Naive thymus-derived CD4-positive, alpha-beta T cell (primary cell): ENCODE measurements around the gene OR6V1. TPM values are rescaled to one million over a fixed set of nuclear protein-coding genes. Genes with fewer than 3 reads are reported as not detected.

Source experiments
- ATAC-seq: fragments of 150-1000 bp; cut with Tn5 transposase; 2 replicates; pipeline ENCODE4 v1.10.0; 2021; ENCODE audit warnings: mild to moderate bottlenecking, moderate library complexity
- CTCF ChIA-PET: fragments of 350-600 bp; sonication (Branson Sonifier 250); formaldehyde crosslinking; loops from one replicate; lab custom pipeline; 2021; ENCODE audit warnings: antibody characterized with exemption; lab: Charles Lee
- POLR2A ChIA-PET: fragments of 350-600 bp; sonication (Branson Sonifier 250); formaldehyde crosslinking; loops from one replicate; lab custom pipeline; 2021; ENCODE audit warnings: antibody characterized with exemption, inconsistent platforms; lab: Charles Lee
- DNase-seq, 9 donors: peaks; one replicate each; pipeline versions ENCODE4 v3.0.0 to v3.0.0-alpha.2; 2020 to 2022; ENCODE audit warnings: mixed read lengths in 1 of 9
- H3K27ac ChIP-seq: one replicate; pipeline ENCODE4 v1.7.0; 2013; ENCODE audit warnings: mild to moderate bottlenecking, low read depth, low read length, moderate library complexity
- H3K27me3 ChIP-seq, 2 donors: one replicate each; pipeline ENCODE4 v1.7.0; 2013; ENCODE audit warnings: low read length in 2 of 2, mild to moderate bottlenecking in 2 of 2, moderate library complexity in 2 of 2; ENCODE audit not compliant: control insufficient read depth in 2 of 2, insufficient read depth in 2 of 2
- H3K36me3 ChIP-seq, 3 experiments: 1 replicate in 2 of 3; 2 replicates in 1 of 3; pipeline ENCODE4 v1.7.0; 2013; ENCODE audit warnings: low read length in 3 of 3, mild to moderate bottlenecking in 3 of 3, moderate library complexity in 1 of 3; ENCODE audit not compliant: insufficient read depth in 3 of 3, control insufficient read depth in 2 of 3
- H3K4me1 ChIP-seq, 2 donors: one replicate each; pipeline ENCODE4 v1.7.0; 2013; ENCODE audit warnings: low read length in 2 of 2, mild to moderate bottlenecking in 2 of 2, moderate library complexity in 1 of 2; ENCODE audit not compliant: control insufficient read depth in 2 of 2, insufficient read depth in 2 of 2
- H3K4me3 ChIP-seq: 2 replicates; pipeline ENCODE4 v1.7.0; 2013; ENCODE audit warnings: mild to moderate bottlenecking, low read length
- H3K9me3 ChIP-seq, 3 experiments: 1 replicate in 2 of 3; 2 replicates in 1 of 3; pipeline ENCODE4 v1.7.0; 2013; ENCODE audit warnings: low read length in 3 of 3; ENCODE audit not compliant: control insufficient read depth in 2 of 3
- H3K27ac Mint-ChIP-seq, 9 donors: one replicate each; pipeline ENCODE4 v1.8.0; 2020 to 2022; ENCODE audit warnings: mixed read lengths in 9 of 9, mild to moderate bottlenecking in 8 of 9, moderate library complexity in 5 of 9, inconsistent platforms in 2 of 9
- H3K27me3 Mint-ChIP-seq, 5 donors: one replicate each; pipeline ENCODE4 v1.8.0; 2021 to 2022; ENCODE audit warnings: mixed read lengths in 5 of 5, mild to moderate bottlenecking in 1 of 5
- H3K36me3 Mint-ChIP-seq, 5 donors: one replicate each; pipeline ENCODE4 v1.8.0; 2020 to 2022; ENCODE audit warnings: mixed read lengths in 5 of 5, mild to moderate bottlenecking in 3 of 5, inconsistent platforms in 1 of 5
- H3K4me1 Mint-ChIP-seq, 7 donors: one replicate each; pipeline ENCODE4 v1.8.0; 2020 to 2022; ENCODE audit warnings: mixed read lengths in 7 of 7, mild to moderate bottlenecking in 3 of 7, inconsistent platforms in 1 of 7
- H3K4me3 Mint-ChIP-seq, 10 donors: one replicate each; pipeline ENCODE4 v1.8.0; 2020 to 2022; ENCODE audit warnings: mild to moderate bottlenecking in 10 of 10, mixed read lengths in 10 of 10, moderate library complexity in 6 of 10, inconsistent platforms in 2 of 10
- H3K9me3 Mint-ChIP-seq, 11 donors: one replicate each; pipeline ENCODE4 v1.8.0; 2020 to 2022; ENCODE audit warnings: mixed read lengths in 11 of 11, mild to moderate bottlenecking in 4 of 11, inconsistent platforms in 1 of 11, moderate library complexity in 1 of 11
- intact Hi-C, 2 donors: fragments of 100-400 bp; cut with micrococcal nuclease; formaldehyde crosslinking; loops; one replicate each; pipeline ENCODE4 v1.15.1; 2023
- polyA plus RNA-seq, 2 donors: library from polyadenylated mRNA; unstranded; fragments of 300-500 nt; fragmentation: Illumina TruSeq; gene quantifications; one replicate each; pipeline ENCODE4 v1.2.3, GENCODE V29; 2021
- total RNA-seq, 6 experiments: library from RNA in 5 of 6; stranded (reverse) in 5 of 6; gene quantifications; 1 replicate in 5 of 6; 2 replicates in 1 of 6; pipeline ENCODE4 v1.2.3 and lab custom pipeline; 2021 to 2026

OR6V1 gene
- total and polyA plus RNA-seq, 7 experiments from 2014 or later, result not detected

DNA sequence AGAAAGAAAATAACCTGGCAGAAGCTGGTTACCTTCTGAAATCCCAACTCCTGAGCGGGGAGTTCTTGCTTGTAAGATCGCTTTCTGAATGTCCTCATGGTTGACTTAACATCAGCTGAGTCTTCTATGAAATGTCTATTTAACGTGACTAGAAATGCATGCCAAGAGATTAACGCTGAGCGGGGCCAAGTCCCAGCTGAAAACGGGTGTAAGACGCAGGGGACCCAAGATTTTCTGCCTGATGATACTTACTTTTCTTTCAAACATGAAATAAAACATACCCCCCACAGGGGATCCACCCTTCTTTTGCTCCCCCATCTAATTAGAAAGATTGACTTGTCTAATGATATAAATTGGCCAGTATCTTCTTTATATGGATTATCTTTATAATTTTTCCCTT, 40.1 kb upstream of the OR6V1 start:
- no peaks in the 10 kb centered on the region for H3K4me1 ChIP-seq
- ChIA-PET CTCF (interaction anchor here (1.2 to 2.3 kb wide), 3 partner anchors 9 to 203 kb away, joined by 4 to 11 read pairs (median 8); no protein-coding TSS in a partner anchor), POLR2A (no interaction called here)
- no peaks in the 10 kb centered on the region for H3K9me3 ChIP-seq
- DNase-seq (no peak), ATAC-seq (no peak)
- Mint-ChIP-seq H3K36me3 (no peaks in the 10 kb centered on the region), H3K27me3 (peaks cover 4 to 34% (median 16%) of the 10 kb centered on the region in 5 donors), H3K9me3 (no peaks in the 10 kb centered on the region), H3K27ac (no peak overlapping the region), H3K4me3 (no peak overlapping the region), H3K4me1 (peaks cover 0 to 5% (median 1%) of the 10 kb centered on the region in 7 donors)
- H3K27me3 ChIP-seq, result no peaks in the 10 kb centered on the region
- no peak overlapping the region for H3K4me3 ChIP-seq
- intact Hi-C loops, result no loop called here
- no peaks in the 10 kb centered on the region for H3K36me3 ChIP-seq
- H3K27ac ChIP-seq, result no peak overlapping the region

DNA sequence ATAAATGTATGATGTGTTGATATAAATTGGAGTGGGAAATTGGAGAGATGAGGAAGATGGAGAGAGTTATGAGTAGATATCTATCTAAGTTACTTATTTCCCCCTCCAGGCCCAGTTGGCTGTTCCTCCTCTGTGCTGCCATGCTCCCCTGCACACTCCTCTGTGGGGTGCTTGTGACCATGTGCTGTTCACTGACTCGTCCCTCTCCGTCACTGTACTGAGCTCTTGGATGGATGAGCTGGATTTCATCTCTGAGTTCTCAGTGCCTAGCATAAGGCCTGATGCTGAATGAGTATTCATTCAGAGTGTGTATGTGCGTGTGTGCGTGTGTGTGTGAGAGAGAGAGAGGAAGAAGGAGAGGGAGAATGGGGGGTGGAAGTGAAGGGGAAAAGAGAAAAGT, 39.7 kb upstream of the OR6V1 start:
- Histone ChIP-seq H3K9me3 (no peaks in the 10 kb centered on the region), H3K4me1 (no peaks in the 10 kb centered on the region), H3K27me3 (no peaks in the 10 kb centered on the region), H3K4me3 (no peak overlapping the region), H3K36me3 (no peaks in the 10 kb centered on the region), H3K27ac (no peak overlapping the region)
- intact Hi-C loops, result no loop called here
- Mint-ChIP-seq H3K27ac (peak overlapping the region in 1 of 9 donors; percentile 57), H3K4me3 (no peak overlapping the region), H3K9me3 (no peaks in the 10 kb centered on the region), H3K36me3 (no peaks in the 10 kb centered on the region), H3K27me3 (peaks cover 4 to 34% (median 16%) of the 10 kb centered on the region in 5 donors), H3K4me1 (peaks cover 0 to 5% (median 1%) of the 10 kb centered on the region in 7 donors)
- ATAC-seq (no peak), DNase-seq (no peak)
- ChIA-PET POLR2A (no interaction called here), CTCF (interaction anchor here (0.8 to 2.3 kb wide), 3 partner anchors 10 to 205 kb away, joined by 3 to 11 read pairs (median 8); no protein-coding TSS in a partner anchor)

DNA sequence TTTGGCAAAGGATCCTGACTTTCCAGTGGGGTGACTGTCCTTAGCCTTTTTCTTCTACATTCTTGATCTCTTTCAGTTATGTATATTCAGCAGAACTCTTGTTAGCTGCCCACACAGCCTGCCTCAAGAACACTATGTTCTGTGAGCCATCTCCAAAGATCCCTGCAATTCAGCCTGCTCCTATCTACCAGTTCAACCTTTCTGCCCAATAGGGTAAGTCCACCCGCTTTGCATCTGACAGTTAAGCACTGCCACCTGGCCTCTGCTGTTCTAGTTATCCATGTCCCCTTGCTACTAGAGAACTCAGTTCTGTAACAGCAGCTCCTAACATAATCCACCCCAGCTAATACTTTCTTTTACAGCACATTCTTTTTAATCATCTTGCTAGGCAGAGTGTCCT, 38.7 kb upstream of the OR6V1 start:
- POLR2A ChIA-PET, result interaction anchor here (0.9 kb wide), 1 partner anchor 70 kb away, joined by 3 read pairs; no protein-coding TSS in a partner anchor
- H3K4me1 Mint-ChIP-seq, result no peaks in the 10 kb centered on the region
- peaks cover 4 to 31% (median 16%) of the 10 kb centered on the region in 5 donors for H3K27me3 Mint-ChIP-seq
- H3K27ac Mint-ChIP-seq, result no peak overlapping the region
- H3K9me3 Mint-ChIP-seq, result no peaks in the 10 kb centered on the region
- Histone ChIP-seq H3K9me3 (no peaks in the 10 kb centered on the region), H3K4me1 (no peaks in the 10 kb centered on the region), H3K36me3 (no peaks in the 10 kb centered on the region), H3K27ac (no peak overlapping the region), H3K27me3 (no peaks in the 10 kb centered on the region), H3K4me3 (no peak overlapping the region)
- CTCF ChIA-PET, result interaction anchor here (1.1 to 1.5 kb wide), 2 partner anchors 201 to 409 kb away, joined by 3 to 5 read pairs; no protein-coding TSS in a partner anchor
- H3K4me3 Mint-ChIP-seq, result no peak overlapping the region
- intact Hi-C loops, result no loop called here
- DNase-seq (no peak), ATAC-seq (no peak)
- no peaks in the 10 kb centered on the region for H3K36me3 Mint-ChIP-seq

DNA sequence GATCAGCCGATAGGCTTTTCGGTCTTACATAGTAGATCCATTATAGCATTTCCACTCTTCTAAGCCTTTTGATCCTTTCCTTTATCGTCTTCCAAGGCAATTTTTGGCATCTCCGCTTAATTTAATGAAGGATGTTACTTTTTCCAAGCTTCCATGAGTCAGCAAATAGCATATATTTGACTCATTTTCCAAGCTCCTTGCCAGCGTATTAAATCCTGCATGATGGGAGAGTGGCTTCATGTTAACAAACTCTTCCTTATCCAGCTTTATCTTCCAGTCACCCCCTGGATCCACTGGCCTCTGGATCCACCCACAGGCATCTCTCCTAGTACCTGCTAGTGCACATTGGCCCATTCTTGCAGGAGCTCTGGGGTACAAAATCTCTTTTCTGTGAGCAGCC, 38.2 kb upstream of the OR6V1 start:
- DNase-seq, result no peak
- POLR2A ChIA-PET, result interaction anchor here (0.7 to 0.9 kb wide), 2 partner anchors 70 to 188 kb away, joined by 3 read pairs; no protein-coding TSS in a partner anchor
- CTCF ChIA-PET, result interaction anchor here (1.1 to 1.5 kb wide), 2 partner anchors 201 to 409 kb away, joined by 3 to 5 read pairs; no protein-coding TSS in a partner anchor

DNA sequence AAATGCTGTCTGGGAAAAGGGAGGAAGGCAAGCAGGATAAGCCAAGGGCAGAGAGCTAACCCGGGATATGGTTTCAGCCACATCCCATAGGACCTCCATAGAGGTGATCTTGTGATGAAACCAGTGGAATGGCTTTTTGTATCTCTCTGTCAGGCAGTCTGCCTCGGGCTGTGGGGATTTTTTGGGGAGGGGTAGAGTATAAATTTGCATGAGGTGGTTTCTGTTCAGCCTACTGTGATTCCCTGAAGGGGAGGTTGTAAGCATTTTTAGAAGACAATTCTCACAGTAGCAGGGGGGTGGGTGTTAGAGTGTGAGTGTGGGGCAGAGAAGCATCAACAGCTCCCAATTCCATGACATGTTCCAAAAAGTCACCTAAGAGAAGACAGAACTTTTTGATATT, 37.1 kb upstream of the OR6V1 start:
- Mint-ChIP-seq H3K4me3 (no peak overlapping the region), H3K27me3 (peaks cover 4 to 35% (median 19%) of the 10 kb centered on the region in 5 donors), H3K4me1 (no peaks in the 10 kb centered on the region), H3K9me3 (peaks cover 0 to 8% (median 0%) of the 10 kb centered on the region in 11 donors), H3K27ac (no peak overlapping the region), H3K36me3 (peaks cover 0 to 3% (median 0%) of the 10 kb centered on the region in 5 donors)
- no peak for DNase-seq
- H3K36me3 ChIP-seq, result no peaks in the 10 kb centered on the region
- H3K4me1 ChIP-seq, result no peaks in the 10 kb centered on the region
- intact Hi-C loops, result no loop called here
- ChIA-PET CTCF (no interaction called here), POLR2A (no interaction called here)
- H3K9me3 ChIP-seq, result no peaks in the 10 kb centered on the region
- H3K27me3 ChIP-seq, result no peaks in the 10 kb centered on the region
- H3K4me3 ChIP-seq, result no peak overlapping the region
- ATAC-seq, result peak; percentile 32
- H3K27ac ChIP-seq, result no peak overlapping the region

More for the DNA sequence above, 38.2 kb upstream of the OR6V1 start:
- Mint-ChIP-seq H3K27ac (no peak overlapping the region), H3K9me3 (peaks cover 0 to 3% (median 0%) of the 10 kb centered on the region in 11 donors), H3K36me3 (no peaks in the 10 kb centered on the region), H3K4me3 (no peak overlapping the region), H3K27me3 (peaks cover 4 to 33% (median 17%) of the 10 kb centered on the region in 5 donors), H3K4me1 (no peaks in the 10 kb centered on the region)
- H3K4me1 ChIP-seq, result no peaks in the 10 kb centered on the region
- no peak overlapping the region for H3K4me3 ChIP-seq
- ATAC-seq, result no peak
- H3K27ac ChIP-seq, result no peak overlapping the region
- no peaks in the 10 kb centered on the region for H3K9me3 ChIP-seq
- intact Hi-C loops, result no loop called here
- H3K27me3 ChIP-seq, result no peaks in the 10 kb centered on the region
- H3K36me3 ChIP-seq, result no peaks in the 10 kb centered on the region

DNA sequence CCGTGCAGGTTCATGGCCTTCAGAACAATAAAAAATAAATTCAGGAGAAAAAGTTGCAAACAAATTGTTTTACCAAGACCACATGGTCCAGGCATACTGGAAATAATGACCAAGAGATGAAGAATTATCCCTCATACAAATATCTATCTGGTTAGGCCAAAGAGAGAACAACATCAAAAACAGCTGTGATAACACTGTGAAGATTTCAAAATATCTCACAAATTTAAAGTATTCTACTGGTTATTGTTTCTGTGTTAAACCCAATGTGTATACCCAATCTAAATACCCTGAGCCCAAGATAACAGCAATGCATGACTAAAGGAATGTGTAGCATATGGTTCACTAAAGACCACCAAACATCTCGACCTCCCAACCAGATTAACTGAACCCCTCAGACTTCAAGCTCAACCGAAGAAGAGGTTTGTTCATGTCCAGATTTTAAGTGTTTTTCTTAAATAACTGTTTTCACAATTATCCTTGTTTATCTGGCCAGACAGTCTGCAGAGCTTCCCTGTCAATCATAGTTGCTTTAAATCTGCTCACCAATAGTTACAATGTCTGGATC, 36.1 kb upstream of the OR6V1 start:
- Mint-ChIP-seq H3K27ac (no peak overlapping the region), H3K9me3 (peaks cover 0 to 8% (median 0%) of the 10 kb centered on the region in 11 donors), H3K36me3 (peaks cover 0 to 3% (median 0%) of the 10 kb centered on the region in 5 donors), H3K4me1 (no peaks in the 10 kb centered on the region), H3K27me3 (peaks cover 4 to 34% (median 19%) of the 10 kb centered on the region in 5 donors), H3K4me3 (no peak overlapping the region)
- intact Hi-C loops, result no loop called here
- ChIA-PET CTCF (interaction anchor here (1.3 to 1.7 kb wide), 2 partner anchors 10 to 199 kb away, joined by 6 to 8 read pairs; no protein-coding TSS in a partner anchor), POLR2A (no interaction called here)
- DNase-seq (no peak), ATAC-seq (no peak)
- Histone ChIP-seq H3K27me3 (no peaks in the 10 kb centered on the region), H3K4me3 (no peak overlapping the region), H3K9me3 (no peaks in the 10 kb centered on the region), H3K36me3 (no peaks in the 10 kb centered on the region), H3K4me1 (no peaks in the 10 kb centered on the region), H3K27ac (no peak overlapping the region)
